Mucosa of descending colon (tissue), 3 donors: ENCODE data around the gene FAM43A. TPM values are rescaled to one million over a fixed set of nuclear protein-coding genes. Genes with fewer than 3 reads are reported as not detected.

Source experiments
- ATAC-seq: fragments of 200-7000 bp; cut with Tn5 transposase; one replicate; pipeline ENCODE4 v1.9.1; 2020; ENCODE audit warnings: mild to moderate bottlenecking, moderate library complexity
- DNase-seq, 3 donors: peaks; one replicate each; pipeline ENCODE4 v3.0.0-alpha.2; 2020
- H3K36me3 ChIP-seq: fragments of 200-600 bp; one replicate; pipeline ENCODE4 v1.8.0; 2021; ENCODE audit warnings: low read depth, mild to moderate bottlenecking
- H3K4me1 ChIP-seq: fragments of 200-600 bp; one replicate; pipeline ENCODE4 v1.8.0; 2021; ENCODE audit warnings: low read depth, mild to moderate bottlenecking
- H3K4me3 ChIP-seq: fragments of 200-600 bp; one replicate; pipeline ENCODE4 v1.8.0; 2021; ENCODE audit warnings: mild to moderate bottlenecking
- H3K9me3 ChIP-seq: fragments of 200-600 bp; one replicate; pipeline ENCODE4 v1.8.0; 2021; ENCODE audit warnings: mild to moderate bottlenecking
- intact Hi-C, 2 donors: fragments of 100-400 bp; cut with DNase I in 1 of 2; cut with micrococcal nuclease in 1 of 2; formaldehyde crosslinking; loops; one replicate each; pipeline versions ENCODE4 v1.11.0 to v1.11.1; 2022; cut with DNase I, micrococcal nuclease
- total RNA-seq, 3 donors: library from RNA; stranded (reverse); fragmentation: NEBNext Ultra II Directional in 2 of 3; extraction: Animal tissue kit (Norgen Biotek cat#: 25700) in 2 of 3; gene quantifications; one replicate each; pipeline versions ENCODE4 v1.2.1 to v1.2.4, GENCODE V29; 2021 to 2023
- TF ChIP-seq, protein P1 (sequence below): fragments of 200-600 bp; IDR thresholded peaks from one replicate; pipeline ENCODE4 v1.8.0; 2022; ENCODE audit warnings: antibody characterized with exemption, mild to moderate bottlenecking
- donor health status: DM: no; HTN: no; CAD: no; lungs with moderate emphysema.
- donor health status: DM: no; HTN: no; CAD: no.
- donor health status: DM: no; HTN: yes; CAD: no.

FAM43A gene
- total RNA-seq, 3 donors from 2014 or later = 12.7 to 87.8 (median 22.4) TPM

DNA sequence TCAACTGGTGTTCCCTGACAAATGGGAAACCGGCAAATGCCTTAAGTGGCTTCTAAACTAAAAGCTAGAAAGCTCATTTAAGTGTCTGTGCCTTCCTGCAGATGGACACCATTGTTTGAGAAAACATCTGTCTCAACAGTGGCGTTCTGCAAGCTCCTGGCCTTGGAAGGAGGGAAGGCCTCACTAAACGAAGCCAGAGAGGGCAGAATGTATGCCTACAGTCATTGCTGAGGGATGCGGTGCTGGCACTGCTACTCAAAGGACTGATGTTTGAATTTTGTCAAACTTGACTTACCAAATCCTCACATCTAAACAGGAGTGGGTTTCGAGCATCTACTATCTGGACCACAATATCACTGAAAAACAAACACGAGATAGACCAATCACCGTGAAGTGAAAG is 25.9 kb upstream of the FAM43A start:
- ATAC-seq = no peak
- Histone ChIP-seq H3K4me1 (no peaks in the 10 kb centered on the region), H3K4me3 (no peak overlapping the region), H3K9me3 (no peaks in the 10 kb centered on the region), H3K36me3 (no peaks in the 10 kb centered on the region)
- intact Hi-C loops = no loop called here
- TF ChIP-seq, protein P1, sequence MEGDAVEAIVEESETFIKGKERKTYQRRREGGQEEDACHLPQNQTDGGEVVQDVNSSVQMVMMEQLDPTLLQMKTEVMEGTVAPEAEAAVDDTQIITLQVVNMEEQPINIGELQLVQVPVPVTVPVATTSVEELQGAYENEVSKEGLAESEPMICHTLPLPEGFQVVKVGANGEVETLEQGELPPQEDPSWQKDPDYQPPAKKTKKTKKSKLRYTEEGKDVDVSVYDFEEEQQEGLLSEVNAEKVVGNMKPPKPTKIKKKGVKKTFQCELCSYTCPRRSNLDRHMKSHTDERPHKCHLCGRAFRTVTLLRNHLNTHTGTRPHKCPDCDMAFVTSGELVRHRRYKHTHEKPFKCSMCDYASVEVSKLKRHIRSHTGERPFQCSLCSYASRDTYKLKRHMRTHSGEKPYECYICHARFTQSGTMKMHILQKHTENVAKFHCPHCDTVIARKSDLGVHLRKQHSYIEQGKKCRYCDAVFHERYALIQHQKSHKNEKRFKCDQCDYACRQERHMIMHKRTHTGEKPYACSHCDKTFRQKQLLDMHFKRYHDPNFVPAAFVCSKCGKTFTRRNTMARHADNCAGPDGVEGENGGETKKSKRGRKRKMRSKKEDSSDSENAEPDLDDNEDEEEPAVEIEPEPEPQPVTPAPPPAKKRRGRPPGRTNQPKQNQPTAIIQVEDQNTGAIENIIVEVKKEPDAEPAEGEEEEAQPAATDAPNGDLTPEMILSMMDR = no peak
- no peak for DNase-seq

DNA sequence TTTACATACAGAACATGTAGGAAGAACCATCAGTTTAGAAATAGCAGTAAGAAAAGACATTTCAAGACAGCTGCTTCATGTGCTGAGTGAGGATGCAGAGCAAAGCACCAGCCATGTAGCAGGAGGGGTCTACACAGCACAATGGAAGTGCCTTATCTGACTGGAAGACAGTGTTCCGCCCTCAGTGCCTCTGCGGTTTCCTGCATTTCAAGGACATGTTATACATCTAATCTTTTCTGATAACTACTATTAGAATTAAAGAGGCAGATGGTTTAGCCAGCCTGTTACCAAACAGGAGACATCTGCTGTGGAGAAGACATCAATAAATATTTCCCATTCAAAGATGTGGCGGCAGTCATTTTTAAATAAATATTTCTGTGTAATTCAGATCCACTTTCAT is 24.3 kb upstream of the FAM43A start:
- no peaks in the 10 kb centered on the region for H3K36me3 ChIP-seq
- intact Hi-C loops = no loop called here
- no peaks in the 10 kb centered on the region for H3K9me3 ChIP-seq
- no peak overlapping the region for H3K4me3 ChIP-seq
- ATAC-seq (no peak), DNase-seq (no peak)
- TF ChIP-seq, protein P1 = no peak
- no peaks in the 10 kb centered on the region for H3K4me1 ChIP-seq

DNA sequence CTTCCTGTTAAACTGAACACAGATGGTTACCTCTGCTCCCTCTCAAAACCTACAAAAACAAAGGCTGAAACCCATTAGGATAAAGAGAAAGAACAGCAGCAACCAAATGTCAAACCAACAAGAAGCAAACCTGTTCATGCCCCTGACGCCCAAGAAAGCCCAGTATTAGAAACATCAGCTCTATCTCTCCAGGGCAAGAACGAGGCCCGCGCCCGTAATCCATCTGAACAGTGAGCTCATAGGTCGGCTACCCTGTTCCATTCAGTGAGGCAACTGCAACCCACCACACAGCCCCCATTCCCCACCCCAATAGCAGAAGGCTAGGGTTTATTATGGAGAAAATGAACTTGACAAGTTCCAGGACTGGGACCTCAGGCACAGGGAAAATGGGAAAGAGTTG is 23.7 kb upstream of the FAM43A start:
- ATAC-seq (no peak), DNase-seq (no peak)
- Histone ChIP-seq H3K9me3 (no peaks in the 10 kb centered on the region), H3K4me1 (no peaks in the 10 kb centered on the region), H3K4me3 (no peak overlapping the region), H3K36me3 (no peaks in the 10 kb centered on the region)
- intact Hi-C loops = no loop called here
- TF ChIP-seq, protein P1 = no peak

DNA sequence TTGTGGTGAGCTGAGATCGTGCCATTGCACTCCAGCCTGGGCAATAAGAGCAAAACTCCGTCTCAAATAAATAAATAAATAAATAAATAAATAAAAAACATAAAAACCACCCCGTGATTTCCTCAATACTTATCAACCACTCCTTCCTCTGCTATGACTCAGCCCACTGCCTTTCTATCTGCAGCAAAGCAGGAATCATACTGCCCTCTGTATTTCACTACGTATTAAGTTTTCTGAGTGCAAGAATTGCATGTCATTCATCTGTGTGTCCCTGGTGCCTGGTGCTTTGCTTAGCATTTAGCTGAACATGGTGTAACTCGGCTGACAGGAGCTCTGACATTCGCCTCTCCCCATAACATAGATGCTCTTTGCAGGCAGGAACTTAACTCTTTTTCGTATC is 20.8 kb upstream of the FAM43A start:
- H3K4me3 ChIP-seq = no peak overlapping the region

DNA sequence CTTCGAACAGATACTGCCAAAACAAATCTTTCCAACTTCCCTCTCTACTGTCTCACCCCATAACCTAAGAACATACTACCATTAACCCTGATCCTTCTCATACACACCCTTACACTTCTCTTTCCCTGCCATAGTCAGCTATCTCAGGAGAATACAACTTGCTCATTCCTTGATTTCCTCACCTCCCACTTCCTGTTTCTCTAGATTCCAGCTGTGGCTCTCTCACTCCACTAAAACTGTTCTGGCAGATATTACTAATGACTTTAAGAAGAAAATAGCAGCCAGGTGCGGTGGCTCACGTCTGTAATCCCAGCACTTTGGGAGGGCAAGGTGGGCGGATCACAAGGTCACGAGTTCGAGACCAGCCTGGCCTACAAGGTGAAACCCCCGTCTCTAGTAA is 18.3 kb upstream of the FAM43A start:
- intact Hi-C loops = no loop called here
- TF ChIP-seq, protein P1 = no peak
- no peaks in the 10 kb centered on the region for H3K36me3 ChIP-seq
- ATAC-seq = no peak
- H3K4me1 ChIP-seq = peaks cover 9% of the 10 kb centered on the region
- H3K9me3 ChIP-seq = no peaks in the 10 kb centered on the region
- DNase-seq = no peak
- H3K4me3 ChIP-seq = no peak overlapping the region

More for the DNA sequence above, 20.8 kb upstream of the FAM43A start:
- ATAC-seq (no peak), DNase-seq (no peak)
- H3K9me3 ChIP-seq = no peaks in the 10 kb centered on the region
- H3K4me1 ChIP-seq = no peaks in the 10 kb centered on the region
- intact Hi-C loops = no loop called here
- H3K36me3 ChIP-seq = no peaks in the 10 kb centered on the region
- TF ChIP-seq, protein P1 = no peak

DNA sequence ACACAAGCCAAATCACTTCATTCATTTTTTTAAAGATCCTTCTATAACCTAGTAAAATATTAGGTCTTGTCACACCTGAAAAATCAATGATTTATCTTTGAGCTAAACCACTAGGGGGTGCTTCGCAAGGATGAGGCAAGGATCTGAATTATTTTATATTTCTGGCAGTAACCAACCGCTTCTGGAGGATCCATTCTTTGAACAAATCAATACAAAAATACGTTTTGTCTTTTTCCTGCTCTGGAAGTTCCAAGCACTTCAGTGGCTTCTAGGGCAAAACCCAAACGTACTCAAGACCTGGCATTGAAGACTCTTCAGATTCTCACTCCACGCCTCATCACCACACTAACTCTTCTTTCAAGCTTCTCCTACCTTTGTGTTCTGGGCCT is 14.2 kb upstream of the FAM43A start:
- peak overlapping the region; percentile 75 for H3K4me3 ChIP-seq
- no peaks in the 10 kb centered on the region for H3K36me3 ChIP-seq
- TF ChIP-seq, protein P1 = peak; percentile 17
- peaks cover 9% of the 10 kb centered on the region for H3K4me1 ChIP-seq
- DNase-seq (peak in 1 of 3 donors; percentile 35), ATAC-seq (peak; percentile 54)
- intact Hi-C loops = no loop called here
- H3K9me3 ChIP-seq = no peaks in the 10 kb centered on the region
